Cardiac muscle cell (in vitro differentiated cells and primary cell): ENCODE results near the gene KIF24. TPM values are rescaled to one million over a fixed set of nuclear protein-coding genes. Genes with fewer than 3 reads are reported as not detected.

ENCODE experiments used
- DNase-seq, 2 donors: peaks; one replicate each; pipeline versions ENCODE4 v3.0.0 to v3.0.0-alpha.2; 2010 to 2017; ENCODE audit warnings: low read depth in 1 of 2, low spot score in 1 of 2
- H3K27ac ChIP-seq: fragments of 200-600 bp; sonication (generic); 2 replicates; pipeline ENCODE4 v1.5.1; 2016
- H3K27me3 ChIP-seq: fragments of 200-600 bp; sonication (generic); 2 replicates; pipeline ENCODE4 v1.6.0; 2016; ENCODE audit warnings: control low read depth
- H3K36me3 ChIP-seq: fragments of 200-600 bp; sonication (generic); 2 replicates; pipeline ENCODE4 v1.5.1; 2016; ENCODE audit warnings: control low read depth
- H3K4me1 ChIP-seq: fragments of 200-600 bp; sonication (generic); 2 replicates; pipeline ENCODE4 v1.8.1; 2017; ENCODE audit warnings: low read depth, mild to moderate bottlenecking, mixed run types
- H3K4me3 ChIP-seq: fragments of 200-600 bp; sonication (generic); 2 replicates; pipeline ENCODE4 v1.5.1; 2016; ENCODE audit warnings: mild to moderate bottlenecking
- H3K9me3 ChIP-seq: fragments of 200-600 bp; sonication (generic); 2 replicates; pipeline ENCODE4 v1.5.1; 2017; ENCODE audit warnings: low read depth, mild to moderate bottlenecking, control low read depth
- polyA plus RNA-seq: library from polyadenylated mRNA; unstranded; fragments of >200 nt; fragmentation: Nextera tagmentation; extraction: Ambion mirVana; gene quantifications from 2 replicates; pipeline ENCODE4 v1.2.1, GENCODE V29; 2016
- total RNA-seq: library from RNA; depleted of rRNA; stranded (reverse); fragments of >200 nt; gene quantifications from 2 replicates; pipeline ENCODE4 v1.2.3, GENCODE V29; 2016
- TF ChIP-seq, protein P1 (sequence below): IDR thresholded peaks from 2 replicates; pipeline ENCODE4 v1.5.1; 2012; ENCODE audit warnings: low read depth, mild to moderate bottlenecking, low read length

KIF24 gene
- total and polyA plus RNA-seq, 2 experiments from 2014 or later, result 1.6 to 5.8 TPM

DNA sequence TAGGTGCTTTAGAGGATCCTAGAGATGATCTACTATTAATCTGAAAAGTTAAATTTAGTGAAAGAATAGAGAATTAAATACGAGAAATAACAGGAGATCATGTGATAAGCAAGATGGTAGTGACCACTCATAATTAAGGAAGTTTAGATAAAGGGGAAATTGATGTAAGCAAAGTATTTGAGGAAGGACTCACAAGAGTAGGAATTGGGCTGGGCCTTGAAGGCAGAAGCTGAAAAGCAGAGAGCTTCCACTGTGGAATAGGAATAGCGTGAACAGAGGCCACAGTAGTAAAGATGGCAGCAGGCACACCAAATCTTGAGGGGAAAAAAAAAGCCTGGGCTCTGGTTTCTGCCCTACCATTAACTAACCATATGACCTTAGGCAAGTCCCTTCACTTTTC, 38.0 kb downstream of the KIF24 start:
- TF ChIP-seq, protein P1, sequence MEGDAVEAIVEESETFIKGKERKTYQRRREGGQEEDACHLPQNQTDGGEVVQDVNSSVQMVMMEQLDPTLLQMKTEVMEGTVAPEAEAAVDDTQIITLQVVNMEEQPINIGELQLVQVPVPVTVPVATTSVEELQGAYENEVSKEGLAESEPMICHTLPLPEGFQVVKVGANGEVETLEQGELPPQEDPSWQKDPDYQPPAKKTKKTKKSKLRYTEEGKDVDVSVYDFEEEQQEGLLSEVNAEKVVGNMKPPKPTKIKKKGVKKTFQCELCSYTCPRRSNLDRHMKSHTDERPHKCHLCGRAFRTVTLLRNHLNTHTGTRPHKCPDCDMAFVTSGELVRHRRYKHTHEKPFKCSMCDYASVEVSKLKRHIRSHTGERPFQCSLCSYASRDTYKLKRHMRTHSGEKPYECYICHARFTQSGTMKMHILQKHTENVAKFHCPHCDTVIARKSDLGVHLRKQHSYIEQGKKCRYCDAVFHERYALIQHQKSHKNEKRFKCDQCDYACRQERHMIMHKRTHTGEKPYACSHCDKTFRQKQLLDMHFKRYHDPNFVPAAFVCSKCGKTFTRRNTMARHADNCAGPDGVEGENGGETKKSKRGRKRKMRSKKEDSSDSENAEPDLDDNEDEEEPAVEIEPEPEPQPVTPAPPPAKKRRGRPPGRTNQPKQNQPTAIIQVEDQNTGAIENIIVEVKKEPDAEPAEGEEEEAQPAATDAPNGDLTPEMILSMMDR, result no peak
- Histone ChIP-seq H3K27me3 (no peaks in the 10 kb centered on the region), H3K27ac (no peak overlapping the region), H3K4me1 (no peaks in the 10 kb centered on the region), H3K36me3 (no peaks in the 10 kb centered on the region), H3K9me3 (no peaks in the 10 kb centered on the region), H3K4me3 (no peak overlapping the region)
- DNase-seq, result no peak

DNA sequence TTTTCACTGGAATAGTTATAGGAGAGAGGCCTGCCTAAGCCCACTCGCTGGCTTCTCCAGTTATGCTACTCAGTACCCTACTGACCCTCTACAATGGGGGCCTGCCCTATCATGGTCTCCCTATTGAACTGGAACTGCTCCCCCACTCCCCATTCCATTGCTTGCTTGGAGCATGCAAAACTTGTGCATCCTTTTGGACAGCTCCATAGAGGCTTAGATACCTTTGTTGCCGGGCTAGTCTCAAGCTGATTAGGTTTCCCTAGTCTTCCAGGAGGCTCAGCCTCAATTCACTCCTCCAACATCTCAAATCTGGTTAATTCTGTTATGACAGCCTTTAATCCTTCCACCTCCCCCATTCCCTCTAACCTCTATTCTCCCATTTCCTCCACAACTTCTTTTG, 39.9 kb downstream of the KIF24 start:
- TF ChIP-seq, protein P1, result no peak
- Histone ChIP-seq H3K27me3 (no peaks in the 10 kb centered on the region), H3K4me3 (no peak overlapping the region), H3K9me3 (no peaks in the 10 kb centered on the region), H3K4me1 (no peaks in the 10 kb centered on the region), H3K36me3 (no peaks in the 10 kb centered on the region), H3K27ac (no peak overlapping the region)
- DNase-seq, result no peak

DNA sequence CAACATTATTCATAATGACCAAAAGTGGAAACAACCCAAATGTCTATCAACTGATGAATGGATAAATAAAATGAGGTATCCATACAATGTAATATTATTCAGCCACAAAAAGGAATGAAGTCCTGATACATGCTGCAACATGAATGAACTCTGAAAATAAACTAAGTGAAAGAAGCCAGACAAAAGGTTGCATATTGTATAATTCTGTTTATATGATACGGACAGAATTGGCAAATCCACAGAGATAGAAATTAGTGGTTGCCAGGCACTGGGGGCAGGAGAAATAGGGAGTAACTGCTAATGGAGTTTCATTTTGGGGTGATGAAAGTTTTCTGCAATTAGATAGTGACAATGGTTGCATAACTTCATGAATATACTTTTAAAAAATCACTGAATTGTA, 47.0 kb downstream of the KIF24 start:
- no peak overlapping the region for H3K4me3 ChIP-seq
- no peaks in the 10 kb centered on the region for H3K27me3 ChIP-seq
- H3K27ac ChIP-seq, result no peak overlapping the region
- H3K9me3 ChIP-seq, result no peaks in the 10 kb centered on the region
- no peaks in the 10 kb centered on the region for H3K36me3 ChIP-seq
- H3K4me1 ChIP-seq, result no peaks in the 10 kb centered on the region
- TF ChIP-seq, protein P1, result no peak
- peak in 1 of 2 donors; percentile 42 for DNase-seq

- no peak overlapping the region for H3K4me3 ChIP-seq
- no peaks in the 10 kb centered on the region for H3K36me3 ChIP-seq
- H3K9me3 ChIP-seq, result no peaks in the 10 kb centered on the region
- no peak overlapping the region for H3K27ac ChIP-seq
- peak in 1 of 2 donors; percentile 36 for DNase-seq
- H3K27me3 ChIP-seq, result no peaks in the 10 kb centered on the region
- TF ChIP-seq, protein P1, result no peak
- H3K4me1 ChIP-seq, result no peaks in the 10 kb centered on the region
Observed at GRCh38 chr9:34279411-34279810, 49.7 kb downstream of the KIF24 start.

Other genes starting within 250 kb of the KIF24 start
- gene DCAF12, start 202.6 kb downstream of the KIF24 start, total RNA-seq, result 29.7 and 31.7 TPM in 2 replicates
- gene DCAF12, start 202.6 kb downstream of the KIF24 start, polyA plus RNA-seq, result 27.1 and 36.0 TPM in 2 replicates
- 23.5 and 28.6 TPM in 2 replicates for gene UBAP1, start 150.2 kb downstream of the KIF24 start, total RNA-seq
- 52.3 and 60.0 TPM in 2 replicates for gene UBAP1, start 150.2 kb downstream of the KIF24 start, polyA plus RNA-seq
- 33.6 and 35.5 TPM in 2 replicates for gene NUDT2, start 301 bp upstream of the KIF24 start, total RNA-seq
- 32.1 and 39.1 TPM in 2 replicates for gene NUDT2, start 301 bp upstream of the KIF24 start, polyA plus RNA-seq
- 0.92 and 2.0 TPM in 2 replicates for gene MYORG, start 47.6 kb upstream of the KIF24 start, total RNA-seq
- gene MYORG, start 47.6 kb upstream of the KIF24 start, polyA plus RNA-seq, result 1.1 and 1.2 TPM in 2 replicates
- 16.0 and 21.1 TPM in 2 replicates for gene FAM219A, start 129.3 kb upstream of the KIF24 start, total RNA-seq
- gene FAM219A, start 129.3 kb upstream of the KIF24 start, polyA plus RNA-seq, result 13.8 and 15.0 TPM in 2 replicates
- gene DNAI1, start 129.5 kb upstream of the KIF24 start, total RNA-seq, result 0.95 and 1.6 TPM in 2 replicates
- gene DNAI1, start 129.5 kb upstream of the KIF24 start, polyA plus RNA-seq, result 1.7 and 2.2 TPM in 2 replicates
- gene ENHO, start 193.7 kb upstream of the KIF24 start, total RNA-seq, result 3.9 and 7.6 TPM in 2 replicates
- gene ENHO, start 193.7 kb upstream of the KIF24 start, polyA plus RNA-seq, result 8.7 and 13.1 TPM in 2 replicates